GM21447 (cell line): Measurements from ENCODE around the gene UBAC1.
"Not testable (repeated sequence)": the region's sequence is repeated elsewhere in the genome, so short reads cannot be mapped to it uniquely, and the experiment has no call there.

Experiments
- ATAC-seq: cut with Tn5 transposase; IDR thresholded peaks from one replicate; pipeline ENCODE4 v1.9.1; 2021; ENCODE audit not compliant: unreplicated experiment

The UBAC1 gene

GRCh38 chr9:135943604-135944003 is 17.6 kb downstream of the UBAC1 start:
- ATAC-seq, result not testable (repeated sequence)

GRCh38 chr9:135941288-135941995 is 19.7 kb downstream of the UBAC1 start:
- no peak for ATAC-seq

- ATAC-seq, result no peak
Measured at GRCh38 chr9:135939351-135940265, 21.6 kb downstream of the UBAC1 start.

GRCh38 chr9:135937521-135938489 is 23.4 kb downstream of the UBAC1 start:
- ATAC-seq, result no peak

GRCh38 chr9:135933114-135933513 is 28.1 kb downstream of the UBAC1 start:
- ATAC-seq, result no peak

GRCh38 chr9:135932656-135933055 is 28.5 kb downstream of the UBAC1 start:
- no peak for ATAC-seq

GRCh38 chr9:135931349-135931820 is 29.8 kb downstream of the UBAC1 start:
- ATAC-seq, result no peak

- ATAC-seq, result no peak
Measured at GRCh38 chr9:135930446-135931345, 30.5 kb downstream of the UBAC1 start.

- ATAC-seq, result no peak
Measured at GRCh38 chr9:135929656-135930445, 31.3 kb downstream of the UBAC1 start.

GRCh38 chr9:135928731-135929655 is 32.2 kb downstream of the UBAC1 start:
- ATAC-seq, result no peak

GRCh38 chr9:135928074-135928730 is 33.0 kb downstream of the UBAC1 start:
- no peak for ATAC-seq

GRCh38 chr9:135927195-135928013 is 33.8 kb downstream of the UBAC1 start:
- no peak for ATAC-seq

GRCh38 chr9:135926402-135927194 is 34.6 kb downstream of the UBAC1 start:
- ATAC-seq, result no peak

- no peak for ATAC-seq
Measured at GRCh38 chr9:135925496-135926133, 35.6 kb downstream of the UBAC1 start.

- no peak for ATAC-seq
Measured at GRCh38 chr9:135924628-135925338, 36.4 kb downstream of the UBAC1 start.
